GM19023 (cell line): ENCODE measurements around the gene ADAMTS9.
A peak's percentile ranks its signal among the peaks of the same experiment; 100 is the strongest.
"Not testable (repeated sequence)": the region's sequence is repeated elsewhere in the genome, so short reads cannot be mapped to it uniquely, and the experiment has no call there.

ENCODE experiments used
- ATAC-seq: cut with Tn5 transposase; IDR thresholded peaks from one replicate; pipeline ENCODE4 v1.9.1; 2021; ENCODE audit warnings: mild to moderate bottlenecking, moderate library complexity; ENCODE audit not compliant: unreplicated experiment

ADAMTS9 gene

DNA sequence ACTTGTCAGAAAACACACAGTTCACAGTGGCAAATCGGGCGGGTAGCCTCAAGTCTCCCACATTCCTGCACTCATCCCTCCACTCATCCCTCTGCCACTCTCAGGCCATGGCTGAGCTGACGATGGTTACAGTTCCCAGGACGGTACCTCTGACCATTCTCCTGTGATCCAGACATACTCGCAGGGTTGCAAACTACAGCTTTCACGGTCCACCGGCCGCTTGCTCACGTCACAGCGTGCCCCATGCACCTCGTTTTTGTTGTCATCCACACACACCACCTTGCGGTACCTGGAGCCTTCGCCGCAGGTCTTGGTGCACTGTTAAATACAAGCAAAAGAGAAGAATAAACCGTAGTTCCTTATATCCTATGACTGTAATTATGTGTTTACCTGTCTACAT is 137.1 kb downstream of the ADAMTS9 start:
- no peak for ATAC-seq

DNA sequence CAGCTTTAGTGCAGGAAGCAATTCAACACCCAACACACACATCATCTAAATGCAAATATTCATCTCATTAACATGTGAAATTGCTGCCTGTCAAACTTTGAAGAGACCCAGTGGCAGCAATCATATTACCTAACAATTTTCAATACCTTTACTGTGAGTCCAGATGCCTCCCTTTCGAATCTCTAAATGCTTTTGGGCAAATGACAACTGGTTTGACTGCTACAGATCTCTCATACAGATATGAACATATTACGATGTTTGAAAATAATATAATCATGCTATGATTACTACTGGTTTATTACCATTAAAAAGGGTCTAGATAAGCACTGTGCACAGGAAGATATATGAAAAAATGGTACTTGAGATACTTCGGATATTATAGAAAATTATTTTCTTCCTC is 137.9 kb downstream of the ADAMTS9 start:
- ATAC-seq: no peak

DNA sequence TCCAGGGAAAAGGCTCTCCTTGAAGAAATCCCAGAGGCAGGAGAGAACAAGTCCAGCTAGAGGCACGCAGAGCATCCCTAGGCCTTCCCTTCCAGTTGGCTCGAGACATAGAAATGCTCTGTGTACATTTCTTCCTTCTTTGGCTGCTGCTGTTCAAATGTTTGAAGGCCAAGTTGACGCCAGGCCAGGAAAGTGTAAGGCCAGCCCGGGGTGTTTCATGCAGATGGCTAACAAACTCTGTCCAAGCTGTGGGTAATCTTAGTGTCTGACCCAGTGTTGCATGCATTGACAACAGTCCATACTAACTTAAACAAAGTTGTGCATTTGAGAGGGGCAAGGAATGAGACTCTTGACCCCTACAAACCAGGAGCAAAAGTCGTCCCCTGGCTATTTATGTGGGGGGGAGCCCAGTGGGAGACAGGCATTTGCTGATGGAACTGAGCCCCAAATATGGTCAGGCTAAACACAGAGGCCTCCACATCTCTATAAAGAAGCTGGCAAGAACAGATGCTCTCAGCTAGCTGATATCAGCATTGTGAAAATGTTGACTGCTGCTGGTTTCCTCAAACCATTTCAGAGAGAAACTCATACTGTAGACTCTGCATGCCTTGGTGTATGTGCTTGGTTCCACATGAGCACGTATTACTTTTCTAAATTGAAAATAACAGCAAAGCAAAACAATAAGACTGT is 139.5 kb downstream of the ADAMTS9 start:
- ATAC-seq: no peak

DNA sequence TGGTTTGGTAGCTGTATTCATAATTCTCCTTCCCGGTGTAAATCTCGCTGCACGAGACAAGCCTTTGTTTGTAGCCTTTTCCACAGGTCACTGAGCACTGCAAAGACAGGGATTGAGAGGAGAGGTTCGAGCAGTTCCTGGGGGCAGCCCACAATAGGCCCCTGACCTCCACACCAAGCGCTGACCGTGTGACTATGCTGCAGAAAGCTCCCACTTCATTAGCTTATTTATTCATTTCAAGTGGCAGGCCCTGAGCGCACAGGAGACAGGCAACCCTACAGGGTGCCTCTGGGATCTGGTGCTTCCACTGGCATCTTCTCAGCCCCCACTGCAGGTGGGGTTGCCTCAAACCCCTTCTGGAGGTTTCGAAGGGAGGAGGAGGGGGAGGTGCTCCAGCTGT is 140.9 kb downstream of the ADAMTS9 start:
- ATAC-seq: no peak

DNA sequence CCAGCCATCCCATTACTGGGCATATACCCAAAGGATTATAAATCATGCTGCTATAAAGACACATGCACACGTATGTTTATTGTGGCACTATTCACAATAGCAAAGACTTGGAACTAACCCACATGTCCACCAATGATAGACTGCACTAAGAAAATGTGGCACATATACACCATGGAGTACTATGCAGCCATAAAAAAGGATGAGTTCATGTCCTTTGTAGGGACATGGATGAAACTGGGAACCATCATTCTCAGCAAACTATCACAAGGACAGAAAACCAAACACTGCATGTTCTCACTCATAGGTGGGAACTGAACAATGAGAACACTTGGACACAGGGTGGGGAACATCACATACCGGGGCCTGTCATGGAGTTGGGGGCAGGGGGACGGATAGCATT is 142.6 kb downstream of the ADAMTS9 start:
- not testable (repeated sequence) for ATAC-seq

DNA sequence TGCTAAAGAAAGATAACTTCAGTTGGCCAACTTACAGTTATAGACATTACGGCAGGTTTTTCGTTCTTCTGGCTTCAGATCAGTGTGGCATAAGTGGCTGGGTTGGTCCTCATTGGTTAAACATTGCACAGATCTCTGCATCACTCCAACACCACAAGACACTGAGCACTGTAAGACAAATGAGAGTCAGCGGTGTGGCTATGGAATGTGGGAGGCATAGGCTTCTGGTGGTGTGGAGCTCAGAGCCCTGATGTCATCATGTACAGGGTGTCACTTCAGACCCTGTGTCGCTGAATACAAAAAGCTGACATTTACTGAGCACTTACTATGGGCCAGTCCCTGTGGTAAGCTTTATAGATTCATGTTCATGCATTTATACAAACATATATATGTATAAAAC is 146.0 kb downstream of the ADAMTS9 start:
- no peak for ATAC-seq

DNA sequence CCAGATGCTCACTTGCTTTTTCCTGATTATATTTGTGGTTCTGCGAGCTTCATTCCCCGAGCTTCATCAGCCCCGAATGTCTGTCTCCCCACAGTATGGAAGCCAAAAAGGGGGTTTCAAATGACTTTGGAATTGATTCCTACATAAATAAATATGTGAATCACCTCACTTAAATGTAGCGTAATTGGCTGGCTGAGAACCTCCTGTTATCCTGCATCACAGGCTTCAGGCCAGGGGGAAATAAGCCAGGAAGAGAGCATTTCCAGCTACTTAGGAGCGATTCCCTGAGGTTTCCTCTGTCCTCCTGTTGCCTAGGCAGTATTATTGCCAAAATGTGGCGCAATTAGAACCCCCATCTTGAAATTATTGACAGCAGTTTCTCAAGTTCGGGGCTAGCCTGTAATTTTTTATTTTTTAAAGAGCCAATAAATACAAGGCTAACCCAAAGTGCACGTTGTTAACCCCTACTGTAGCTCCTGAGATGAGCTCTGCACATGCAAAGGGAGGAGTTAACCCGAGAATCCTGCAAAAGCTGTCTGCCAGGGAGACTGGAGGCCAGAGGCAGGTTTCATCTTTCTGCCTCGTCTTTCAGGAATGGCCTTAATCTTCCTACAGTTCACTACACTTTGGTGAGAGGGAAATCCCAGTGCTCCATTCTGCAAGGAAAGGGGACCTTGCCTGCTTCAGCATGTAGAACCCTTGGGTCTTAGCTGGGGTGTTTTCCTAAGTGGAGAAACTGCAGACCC is 148.2 kb downstream of the ADAMTS9 start:
- no peak for ATAC-seq

DNA sequence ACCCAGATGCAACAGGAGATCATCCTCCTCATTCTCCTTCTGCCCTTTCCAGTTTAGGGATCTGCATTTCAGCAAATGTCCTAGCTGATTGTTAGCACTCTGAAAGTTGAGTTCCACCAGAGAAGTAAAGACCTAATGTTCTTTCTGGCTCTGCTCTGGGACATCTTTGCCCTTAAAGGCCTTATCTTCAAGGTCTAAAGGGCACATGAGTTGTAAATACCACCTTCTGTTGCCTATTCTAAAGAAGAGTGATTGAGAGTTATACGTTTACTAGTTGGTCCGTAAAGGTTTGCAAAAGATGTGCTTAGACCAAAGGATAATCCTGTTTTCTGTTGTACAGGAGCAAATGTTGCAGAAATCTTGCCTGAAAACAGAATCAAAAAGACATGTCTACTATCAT is 151.6 kb downstream of the ADAMTS9 start:
- no peak for ATAC-seq

DNA sequence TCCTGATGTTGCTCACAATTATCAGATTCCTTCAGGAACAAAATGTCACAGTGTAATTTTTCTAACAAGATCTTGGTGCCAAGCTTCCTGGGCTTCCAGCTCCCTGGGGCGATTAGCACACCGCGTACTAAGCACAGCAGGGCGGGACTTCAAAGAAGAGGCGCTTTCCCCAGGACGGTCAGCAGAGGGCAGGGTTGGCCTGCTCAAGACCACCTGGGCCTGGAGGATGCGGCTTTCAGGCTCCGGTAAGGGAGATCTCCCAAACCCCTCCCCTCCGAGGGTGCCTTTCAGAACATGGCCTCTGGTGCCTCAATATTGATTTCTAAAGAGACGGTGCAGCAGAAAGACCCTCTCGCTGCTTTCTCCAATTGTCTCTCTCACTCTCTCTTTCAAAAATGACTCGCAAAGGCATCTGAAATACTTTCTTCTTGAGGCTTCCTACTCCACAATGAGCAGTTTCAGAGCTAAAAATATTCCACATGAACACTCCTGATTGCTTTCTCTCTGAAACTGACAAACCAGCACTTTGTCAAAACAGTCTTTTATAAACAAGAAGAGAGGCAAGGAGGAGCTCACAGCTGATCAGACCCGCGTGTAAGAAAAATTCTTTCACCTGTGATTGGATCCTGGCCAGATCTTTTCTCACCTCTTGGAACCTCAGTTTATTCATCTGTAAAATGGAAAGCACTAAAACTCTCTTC is 154.0 kb downstream of the ADAMTS9 start:
- ATAC-seq: peak; percentile 90

DNA sequence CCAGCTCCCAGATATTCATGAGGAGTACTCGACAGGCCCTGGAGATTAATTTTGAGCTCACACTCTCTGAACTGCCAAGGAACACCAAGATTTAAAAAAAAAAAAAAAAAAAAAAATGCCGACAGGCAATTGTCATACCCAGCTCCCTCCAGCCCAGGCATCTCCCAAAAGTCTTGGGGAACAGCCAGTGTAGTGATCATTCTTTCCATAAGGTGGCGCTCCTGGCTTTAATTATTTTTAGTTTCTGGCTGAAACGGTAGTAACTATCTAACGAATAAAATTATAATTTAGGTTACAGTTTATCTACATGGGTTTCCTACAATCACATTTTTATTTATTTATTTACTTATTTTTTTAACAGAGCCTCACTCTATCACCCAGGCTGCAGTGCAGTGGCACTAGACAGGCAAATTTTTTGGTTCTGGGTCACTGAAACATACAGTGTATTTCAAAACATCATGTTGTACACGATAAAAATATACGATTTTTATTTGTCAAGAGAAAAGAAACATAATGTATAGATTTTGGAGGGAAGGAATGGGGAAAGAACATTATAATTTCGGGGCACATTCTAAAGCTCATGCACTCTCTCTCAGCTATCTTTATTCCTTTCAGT is 157.3 kb downstream of the ADAMTS9 start:
- ATAC-seq: no peak

DNA sequence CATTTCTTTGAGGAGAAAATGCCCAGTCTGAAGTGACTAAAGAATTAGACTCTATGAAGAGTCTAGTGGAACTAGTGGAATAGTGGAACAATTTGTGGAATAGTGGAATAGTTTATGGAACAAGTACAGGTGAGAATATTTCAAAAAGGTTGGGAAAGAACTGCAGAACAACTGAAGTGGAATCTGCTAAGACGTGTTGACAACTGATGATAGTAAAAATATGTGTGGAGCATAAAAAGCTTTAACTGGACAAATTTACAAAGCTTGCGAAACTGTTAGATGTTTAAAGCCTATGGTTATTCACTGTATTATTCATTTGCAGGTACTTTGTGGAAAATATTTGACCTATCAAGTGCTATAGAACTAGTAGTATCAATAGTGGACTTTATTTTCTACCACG is 164.5 kb downstream of the ADAMTS9 start:
- ATAC-seq: no peak

DNA sequence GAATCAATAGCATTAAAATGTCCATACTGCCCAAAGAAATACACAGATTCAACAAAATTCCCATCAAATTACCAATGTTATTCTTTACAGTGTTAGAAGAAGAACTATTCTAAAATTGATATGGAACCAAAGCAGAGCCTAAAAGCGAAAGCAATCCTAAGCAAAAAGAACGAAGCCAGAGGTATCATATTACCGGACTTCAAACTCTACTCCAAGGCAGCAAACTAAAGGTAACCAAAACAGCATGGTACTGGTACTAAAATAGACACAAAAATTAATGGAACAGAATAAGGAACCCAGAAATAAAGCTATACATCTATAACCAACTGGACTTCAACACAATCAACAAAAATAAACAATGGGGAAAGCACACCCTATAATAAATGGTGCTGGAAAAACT is 167.5 kb downstream of the ADAMTS9 start:
- ATAC-seq: no peak

DNA sequence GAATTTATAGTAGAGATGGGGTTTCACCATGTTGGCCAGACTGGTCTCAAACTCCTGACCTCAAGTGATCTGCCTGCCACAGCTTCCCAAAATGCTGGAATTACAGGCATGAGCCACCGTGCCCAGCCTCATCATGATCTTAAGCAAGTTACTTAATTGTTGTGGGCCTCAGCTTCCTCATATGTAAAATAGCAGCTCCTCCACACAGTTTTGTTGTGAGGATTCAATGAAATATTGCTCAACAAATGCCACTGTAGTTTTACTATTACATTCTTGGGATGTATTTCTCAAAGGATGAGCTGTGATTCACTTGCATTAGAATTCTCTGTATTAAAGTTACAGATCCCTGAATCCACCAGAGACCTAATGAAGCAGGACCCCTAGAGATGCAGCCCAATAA is 168.8 kb downstream of the ADAMTS9 start:
- ATAC-seq: no peak

DNA sequence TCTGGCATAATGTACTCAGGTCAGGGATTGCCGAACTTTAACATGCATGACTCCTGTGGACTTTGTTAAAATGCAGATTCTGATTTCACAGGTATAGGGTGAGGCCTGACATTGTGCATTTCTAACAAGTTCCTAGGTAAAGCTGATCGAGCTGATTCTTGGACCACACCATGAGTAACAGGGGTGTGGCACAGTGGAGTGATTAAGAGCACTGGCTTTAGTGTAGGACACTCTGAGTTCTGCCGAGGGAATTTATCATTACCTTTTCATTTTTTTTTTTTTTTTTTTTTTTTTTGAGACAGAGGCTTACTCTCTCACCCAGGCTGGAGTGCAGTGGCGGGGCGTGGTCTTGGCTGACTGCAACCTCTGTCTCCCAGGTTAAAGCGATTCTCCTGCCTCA is 169.3 kb downstream of the ADAMTS9 start:
- no peak for ATAC-seq

DNA sequence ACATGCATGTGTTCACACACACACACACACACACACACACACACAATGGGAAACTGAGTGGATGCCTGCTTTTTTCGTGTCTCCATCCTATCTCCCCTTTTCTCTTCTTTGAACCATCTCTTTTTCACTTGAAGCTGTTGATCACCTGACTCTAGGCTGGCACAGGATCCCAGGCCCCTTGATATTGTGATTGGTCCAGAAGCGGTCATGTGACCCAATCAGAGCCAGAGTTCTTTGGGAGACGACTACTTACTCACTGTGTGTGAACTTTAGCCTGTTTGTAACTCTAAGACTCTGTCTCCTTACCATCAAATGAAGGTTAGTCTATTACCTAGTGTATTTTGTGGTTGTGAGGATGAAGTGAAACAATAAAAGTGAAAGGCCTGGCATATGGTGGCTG is 172.9 kb downstream of the ADAMTS9 start:
- no peak for ATAC-seq

DNA sequence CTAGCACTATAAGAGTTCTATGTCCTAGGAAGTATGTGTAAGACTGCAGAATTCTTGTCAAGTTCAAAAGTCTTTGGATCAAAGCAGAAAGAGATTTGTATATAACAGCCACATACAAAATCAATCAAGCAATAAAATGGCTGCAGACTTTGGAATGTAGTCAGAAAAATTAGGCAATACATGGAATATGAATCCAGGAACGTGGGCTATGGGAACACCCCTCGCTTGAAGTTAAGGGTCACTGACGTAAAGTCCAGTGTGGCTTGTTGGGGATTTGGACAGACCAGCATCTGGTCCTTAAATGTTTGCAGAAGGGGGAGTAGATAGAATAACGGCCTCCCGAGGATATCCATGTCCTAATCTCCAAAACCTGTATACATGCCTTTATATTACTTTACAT is 178.6 kb downstream of the ADAMTS9 start:
- no peak for ATAC-seq

DNA sequence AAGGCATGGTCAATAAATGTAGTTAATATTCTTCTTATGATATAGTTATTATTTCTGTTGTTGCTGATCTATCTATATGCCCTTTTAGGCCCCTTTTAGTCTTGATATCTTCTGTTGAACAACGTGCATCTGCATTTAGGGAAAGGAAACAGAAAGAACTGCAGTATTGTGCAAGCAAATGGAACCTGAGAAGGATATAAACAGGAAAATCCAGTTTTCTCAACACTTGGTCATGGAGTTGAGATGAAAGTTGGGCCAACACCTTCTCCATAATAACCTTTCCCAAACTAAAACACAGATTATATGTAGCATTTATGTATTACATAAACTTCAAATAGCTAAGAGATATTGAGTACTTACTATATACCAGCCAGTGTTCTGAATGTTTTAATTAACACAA is 179.7 kb downstream of the ADAMTS9 start:
- no peak for ATAC-seq

DNA sequence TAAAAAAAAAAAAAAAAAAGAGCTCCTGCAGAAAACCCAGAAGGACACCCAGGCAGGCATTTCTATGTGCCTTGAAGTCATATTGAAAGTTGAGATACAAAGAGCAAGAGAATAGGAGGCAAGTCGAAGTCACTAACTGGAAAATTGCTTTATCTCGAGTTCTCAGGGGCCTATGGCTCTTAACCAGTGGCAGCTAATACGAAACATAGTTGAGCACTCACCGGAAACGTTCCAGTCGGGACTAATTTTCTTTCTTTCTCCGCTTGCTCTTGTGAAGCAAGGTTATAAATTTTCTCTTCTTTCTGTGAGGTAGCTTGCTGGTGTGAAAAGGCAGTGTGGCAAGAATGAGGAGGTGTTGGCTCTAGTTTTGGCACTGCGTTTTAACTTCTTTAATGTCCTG is 181.5 kb downstream of the ADAMTS9 start:
- ATAC-seq: no peak

DNA sequence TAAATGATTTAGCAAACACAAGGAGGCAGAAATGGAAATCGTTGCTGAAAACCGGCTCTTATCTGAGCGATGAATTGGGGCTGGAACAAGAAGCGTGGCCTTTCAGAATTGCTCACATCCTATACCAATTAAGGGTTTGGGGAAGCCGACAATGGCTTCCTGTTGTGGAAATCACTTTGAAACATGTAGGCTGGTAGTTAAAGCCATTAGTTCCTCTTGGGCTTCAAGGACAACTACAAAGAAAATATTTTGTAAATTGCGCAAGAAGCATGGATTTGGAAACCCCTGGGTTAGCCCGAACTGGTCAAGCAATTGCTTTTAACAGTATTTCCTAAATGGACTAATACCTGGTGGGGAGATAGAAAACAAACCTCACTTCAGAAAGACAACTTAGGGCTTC is 182.4 kb downstream of the ADAMTS9 start:
- no peak for ATAC-seq

DNA sequence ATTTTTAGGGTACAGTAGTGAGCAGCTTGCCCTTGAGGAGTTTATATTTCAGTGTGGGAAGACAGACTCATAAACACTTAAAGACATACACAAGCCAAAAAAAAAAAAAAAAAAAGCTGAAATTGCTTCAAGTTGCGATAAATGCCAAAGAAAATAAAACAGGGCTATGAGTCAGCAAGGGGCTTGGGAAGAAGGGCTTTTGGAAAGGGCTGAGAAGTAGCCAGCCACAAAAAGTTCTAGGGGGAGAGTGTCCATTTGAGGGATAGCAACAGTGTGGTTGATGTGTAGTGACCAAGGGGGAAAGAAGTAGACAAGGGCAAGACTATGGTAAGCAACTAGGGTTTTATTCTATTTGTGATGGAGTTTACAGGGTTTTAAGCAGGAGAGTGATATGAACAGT is 185.5 kb downstream of the ADAMTS9 start:
- no peak for ATAC-seq

DNA sequence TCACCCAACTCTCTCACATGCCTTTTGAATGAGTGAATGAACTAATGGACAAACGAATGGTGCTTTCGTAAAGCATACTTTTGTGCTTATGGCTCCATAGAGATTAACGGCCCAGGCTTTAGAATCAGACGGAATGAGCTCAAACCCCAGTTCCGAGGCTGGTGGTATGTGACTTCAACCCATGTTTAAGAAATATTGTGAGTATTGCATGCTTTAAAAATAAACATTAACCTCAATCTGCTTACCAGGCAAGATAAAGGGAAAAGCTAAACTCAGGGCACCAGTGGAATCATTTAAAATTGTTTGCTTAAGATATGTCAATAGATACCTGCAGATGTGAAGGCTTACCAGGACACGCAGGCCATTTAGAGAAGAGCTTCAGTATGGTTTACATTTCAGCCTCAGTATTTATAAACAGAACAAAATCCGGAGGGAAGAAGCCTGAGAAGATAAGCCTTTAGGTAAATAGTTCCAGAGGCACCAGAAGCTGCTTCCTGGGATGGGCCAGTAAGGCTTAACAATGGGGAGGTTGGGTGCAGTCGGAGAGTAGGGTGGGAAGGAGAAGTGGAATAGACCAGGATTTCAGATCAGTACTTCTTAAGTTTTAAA is 186.4 kb downstream of the ADAMTS9 start:
- no peak for ATAC-seq
